GM21723 (cell line): Measurements from ENCODE around the gene STK32B.
"Not testable (repeated sequence)": the region's sequence is repeated elsewhere in the genome, so short reads cannot be mapped to it uniquely, and the experiment has no call there.

Source experiments
- ATAC-seq: cut with Tn5 transposase; IDR thresholded peaks from one replicate; pipeline ENCODE4 v1.9.1; 2021; ENCODE audit warnings: mild to moderate bottlenecking, moderate library complexity; ENCODE audit not compliant: unreplicated experiment

Gene STK32B

GRCh38 chr4:5203309-5203992, 152.2 kb downstream of the STK32B start:
- ATAC-seq = no peak

DNA sequence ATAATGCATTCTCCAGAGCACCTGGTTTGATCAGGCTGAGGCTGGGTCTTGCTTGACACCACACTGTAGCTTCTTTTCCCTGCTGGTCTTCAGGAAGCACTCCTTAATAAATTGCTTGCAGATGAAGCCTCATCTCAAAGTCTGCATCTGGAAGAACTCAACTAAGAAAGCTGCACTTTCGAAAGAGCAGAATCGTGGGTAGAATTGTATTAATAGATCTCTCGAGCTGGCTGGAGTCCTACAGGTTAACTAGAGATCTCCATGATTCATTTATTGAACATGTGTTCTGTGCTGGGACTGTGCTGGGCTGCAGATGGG, 152.7 kb downstream of the STK32B start:
- ATAC-seq = no peak

DNA sequence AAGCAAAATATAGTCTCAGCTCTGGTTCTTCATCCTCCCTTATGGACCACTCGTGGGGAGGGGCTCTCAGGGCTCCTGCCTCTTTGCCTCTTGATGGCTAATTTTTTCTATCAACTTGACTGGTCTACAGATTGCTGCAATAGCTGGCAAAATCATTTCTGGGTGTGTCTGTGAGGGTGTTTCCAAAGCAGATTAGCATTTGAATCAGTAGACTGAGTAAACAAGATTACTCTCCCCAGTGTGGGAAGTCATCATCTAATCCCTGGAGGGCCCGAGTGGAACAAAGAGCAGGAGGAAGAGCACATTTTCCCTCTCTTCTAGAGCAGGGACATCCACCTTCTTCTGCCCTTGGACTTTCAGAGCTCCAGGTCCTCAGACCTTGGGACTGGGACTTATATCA, 153.5 kb downstream of the STK32B start:
- no peak for ATAC-seq

- no peak for ATAC-seq
Observed at GRCh38 chr4:5206016-5206790, 154.9 kb downstream of the STK32B start.

- no peak for ATAC-seq
Observed at GRCh38 chr4:5209862-5210261, 158.6 kb downstream of the STK32B start.

DNA sequence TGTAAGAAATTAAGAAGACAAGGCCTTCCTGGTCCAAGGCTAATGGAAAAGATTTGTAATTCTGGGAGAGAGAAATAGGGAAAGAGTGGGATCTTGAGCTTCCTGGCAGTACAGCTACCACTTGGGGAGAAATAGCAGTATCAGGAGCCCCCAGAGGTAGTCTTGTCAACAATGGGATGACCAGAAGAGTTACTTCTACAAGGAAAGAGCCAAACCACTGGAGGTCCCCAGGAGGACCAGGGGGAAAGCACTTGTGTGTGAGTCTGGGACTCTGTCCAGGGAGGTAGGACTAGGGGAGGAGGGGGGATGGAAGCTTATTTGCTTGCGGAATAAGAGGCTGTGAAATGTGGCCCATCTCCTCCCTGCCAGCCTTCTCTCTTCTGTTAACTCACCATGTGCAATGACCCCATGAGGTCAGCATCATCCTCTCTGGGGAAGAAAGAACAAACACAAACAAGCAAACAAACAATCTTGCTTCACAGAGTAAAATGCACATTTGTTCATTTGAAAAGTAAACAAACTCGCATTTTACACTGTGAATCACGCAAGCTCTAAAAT, 160.1 kb downstream of the STK32B start:
- no peak for ATAC-seq

- ATAC-seq = no peak
Observed at GRCh38 chr4:5212255-5213013, 161.2 kb downstream of the STK32B start.

DNA sequence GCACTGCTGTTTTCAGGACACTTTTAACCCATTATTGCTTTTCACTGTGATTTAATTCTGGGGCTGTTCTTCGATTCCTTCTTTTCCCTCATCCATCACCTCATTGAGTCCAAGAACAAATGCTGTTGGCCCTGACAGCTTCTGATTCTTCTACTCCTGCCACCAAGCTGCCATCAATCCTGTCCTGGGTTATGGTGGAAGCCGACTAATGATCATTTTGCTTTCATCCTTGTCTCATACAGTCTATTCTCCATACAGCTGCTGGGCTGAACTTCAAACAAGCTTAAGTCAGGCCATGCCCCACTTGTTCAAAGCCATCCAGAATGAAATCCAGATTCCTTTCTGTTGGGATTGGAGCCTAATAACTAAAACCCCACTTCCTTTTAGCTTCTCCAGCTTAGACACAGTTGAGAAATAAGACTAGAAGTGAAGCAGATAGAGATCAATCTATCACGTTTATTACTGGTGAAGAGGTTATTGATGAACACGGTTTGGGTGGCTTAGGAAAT, 161.9 kb downstream of the STK32B start:
- ATAC-seq = no peak

GRCh38 chr4:5215321-5215720, 164.0 kb downstream of the STK32B start:
- no peak for ATAC-seq

DNA sequence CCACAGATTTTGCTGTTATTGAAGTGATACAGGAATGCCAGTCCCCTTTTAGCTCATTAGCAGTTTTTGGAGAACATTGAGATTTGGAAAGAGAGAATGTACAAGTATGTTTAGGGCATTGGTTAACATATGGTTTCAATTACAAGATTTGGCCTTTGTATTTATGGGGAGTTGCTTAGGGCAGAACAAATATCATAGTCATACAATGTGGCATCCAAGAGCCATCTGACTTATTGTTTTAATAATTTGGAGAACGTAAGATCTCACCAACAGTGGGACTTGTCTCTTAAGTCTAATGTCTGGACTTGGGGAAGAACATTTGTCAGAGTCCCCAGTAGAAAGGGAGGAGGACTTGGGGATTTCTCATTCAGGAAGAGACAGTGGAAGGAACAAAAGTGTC, 166.1 kb downstream of the STK32B start:
- ATAC-seq = no peak

DNA sequence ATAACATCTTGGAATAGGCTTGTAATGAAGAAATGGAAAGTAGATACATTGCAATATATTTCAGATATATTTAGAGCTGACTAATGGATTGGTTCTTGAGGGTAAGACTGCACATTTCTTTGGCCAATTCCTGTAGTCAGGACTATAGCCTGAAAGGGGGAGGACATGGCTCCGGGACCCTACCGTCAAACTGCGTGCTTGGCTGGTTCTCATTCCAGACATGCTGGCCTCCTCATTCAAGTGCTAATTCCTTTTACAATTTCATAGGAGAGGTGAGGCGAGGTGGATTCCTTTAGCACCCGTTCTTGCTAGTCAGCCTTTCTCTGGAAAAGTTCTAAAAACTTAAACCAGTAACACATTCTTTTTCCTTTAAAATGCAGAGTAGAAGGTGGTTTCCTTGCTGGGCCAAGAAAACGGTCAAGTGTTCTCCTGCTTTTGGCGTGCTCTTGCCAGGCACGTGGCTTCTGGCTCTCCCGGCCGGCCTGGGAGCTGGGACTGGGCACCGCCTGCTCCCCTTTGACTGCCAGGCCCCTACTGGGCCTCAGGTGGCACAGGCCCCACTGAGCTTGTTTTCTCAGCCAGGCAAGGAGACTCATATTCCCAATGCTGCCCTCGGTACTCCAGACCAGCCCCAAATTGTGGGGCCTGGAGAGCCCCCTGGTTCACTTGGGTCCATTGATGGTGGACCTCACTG, 167.2 kb downstream of the STK32B start:
- ATAC-seq = no peak

DNA sequence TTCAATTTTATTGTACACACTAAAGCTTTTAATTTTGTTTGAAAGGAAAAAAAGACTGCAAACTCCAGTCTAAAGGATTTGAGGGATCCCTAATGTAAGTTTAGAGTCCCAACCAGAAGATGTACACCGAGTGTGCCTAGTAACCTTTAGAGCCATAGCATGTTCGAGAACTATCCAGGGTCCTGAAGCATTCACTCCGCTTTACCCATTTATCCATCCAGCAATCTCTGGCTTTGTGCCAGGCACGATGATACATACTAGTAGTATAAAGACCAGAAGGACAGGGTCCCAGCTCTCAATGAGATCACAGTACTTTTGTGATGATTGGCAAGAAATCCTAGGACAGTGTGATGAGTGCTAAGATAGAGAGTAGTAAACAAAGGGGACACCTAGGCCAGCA, 168.7 kb downstream of the STK32B start:
- ATAC-seq = no peak

DNA sequence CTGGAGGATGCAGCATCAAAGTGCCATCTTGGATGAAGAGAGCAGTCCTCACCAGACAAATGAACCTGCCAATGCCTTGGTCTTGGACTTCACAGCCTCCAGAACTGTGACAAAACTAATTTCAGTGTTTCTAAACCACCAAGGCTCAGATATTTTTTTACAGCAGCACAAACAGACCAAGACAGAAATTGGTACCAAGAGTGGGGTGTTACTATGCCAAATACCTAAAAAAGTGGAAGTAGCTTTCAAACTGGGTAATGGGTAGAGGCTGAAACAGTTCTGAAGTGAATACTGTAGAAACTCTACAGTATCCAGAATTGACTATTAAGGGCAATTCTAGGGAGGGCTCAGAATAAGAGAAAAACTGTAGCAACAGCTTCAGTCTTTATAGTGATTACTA, 170.8 kb downstream of the STK32B start:
- ATAC-seq = no peak

- ATAC-seq = no peak
Observed at GRCh38 chr4:5222951-5223350, 171.7 kb downstream of the STK32B start.

- ATAC-seq = no peak
Observed at GRCh38 chr4:5224340-5224739, 173.1 kb downstream of the STK32B start.

- ATAC-seq = no peak
Observed at GRCh38 chr4:5232549-5232948, 181.3 kb downstream of the STK32B start.

DNA sequence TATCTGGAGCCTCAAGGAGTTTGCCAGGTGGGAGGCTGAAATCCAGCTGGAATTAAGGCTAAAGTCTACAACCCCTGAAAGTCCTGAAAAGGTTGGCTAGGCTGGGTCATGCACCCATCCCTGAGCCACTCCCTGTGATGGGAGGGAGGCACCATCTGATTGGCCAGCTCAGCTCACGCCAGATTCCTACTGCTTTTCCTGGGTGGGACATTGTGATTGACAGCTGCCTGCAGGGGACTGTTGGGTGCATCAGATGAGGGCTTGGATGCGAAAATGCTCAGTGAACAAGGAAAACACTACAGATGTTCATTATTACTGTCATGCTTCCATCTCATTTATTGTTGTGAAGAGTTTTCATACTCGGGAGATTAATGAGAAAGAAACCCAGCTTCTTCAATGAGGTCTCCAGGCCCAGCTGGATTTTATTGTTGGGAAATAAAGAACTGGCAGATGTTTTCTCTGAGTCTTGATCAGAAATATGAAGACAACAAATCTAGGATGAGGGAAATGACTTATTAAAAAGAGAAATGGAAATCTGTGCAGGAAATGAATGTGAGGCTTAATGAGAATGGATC, 185.9 kb downstream of the STK32B start:
- ATAC-seq = no peak

DNA sequence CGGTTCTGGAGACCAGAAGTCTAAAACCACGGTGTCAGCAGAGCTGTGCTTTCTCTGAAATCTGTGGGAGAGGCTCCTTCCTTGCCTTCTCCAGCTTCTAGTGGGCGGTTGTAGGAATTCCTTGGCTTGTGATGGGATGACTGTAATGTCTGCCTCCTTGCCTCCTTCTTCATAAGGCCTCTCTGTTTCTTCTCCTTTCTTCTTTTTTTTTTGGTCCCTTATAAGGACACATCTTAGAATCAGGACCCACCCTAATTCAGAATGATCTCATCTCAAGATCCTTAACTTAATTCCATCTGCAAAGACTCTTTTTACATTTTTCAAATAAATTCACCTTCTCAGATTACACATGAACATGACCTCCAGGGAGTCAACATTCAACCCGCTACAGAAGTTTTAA, 186.9 kb downstream of the STK32B start:
- ATAC-seq = no peak

DNA sequence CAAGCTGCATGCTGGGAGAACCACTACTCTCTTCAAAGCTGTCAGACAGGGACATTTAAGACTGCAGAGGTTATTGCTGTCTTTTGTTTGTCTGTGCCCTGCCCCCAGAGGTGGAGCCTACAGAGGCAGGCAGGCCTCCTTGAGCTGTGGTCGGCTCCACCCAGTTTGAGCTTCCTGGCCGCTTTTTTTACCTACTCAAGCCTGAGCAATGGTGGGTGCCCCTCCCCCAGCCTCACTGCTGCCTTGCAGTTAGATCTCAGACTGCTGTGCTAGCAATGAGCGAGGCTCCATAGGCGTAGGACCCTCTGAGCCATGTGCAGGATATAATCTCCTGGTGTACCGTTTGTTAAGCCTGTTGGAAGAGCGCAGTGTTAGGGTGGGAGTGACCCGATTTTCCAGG, 195.8 kb downstream of the STK32B start:
- not testable (repeated sequence) for ATAC-seq

- ATAC-seq = no peak
Observed at GRCh38 chr4:5247735-5248134, 196.5 kb downstream of the STK32B start.

GRCh38 chr4:5249727-5250126, 198.4 kb downstream of the STK32B start:
- no peak for ATAC-seq
